Liver (tissue), 3 donors: ENCODE data around the gene THSD4.

Experiments
- CTCF ChIP-seq: fragments of 150-350 bp; IDR thresholded peaks from 2 replicates; pipeline ENCODE4 v1.5.1; 2017; ENCODE audit warnings: improper control_type of control experiment, low read depth, low read length; ENCODE audit not compliant: missing input control
- EGR1 ChIP-seq, 2 donors: IDR thresholded peaks; 2 replicates each; pipeline ENCODE4 v1.6.1; 2016 to 2018; ENCODE audit warnings: antibody characterized with exemption in 2 of 2, low read depth in 2 of 2
- FOXA1 ChIP-seq: IDR thresholded peaks from 2 replicates; pipeline ENCODE4 v1.6.1; 2016; ENCODE audit warnings: antibody characterized with exemption
- GABPA ChIP-seq, 2 donors: IDR thresholded peaks in 1 of 2; conservative IDR thresholded peaks in 1 of 2; 2 replicates each; pipeline ENCODE4 v1.6.1; 2016; ENCODE audit warnings: antibody characterized with exemption in 2 of 2, mild to moderate bottlenecking in 1 of 2, moderate library complexity in 1 of 2
- HNF4G ChIP-seq: IDR thresholded peaks from 2 replicates; pipeline ENCODE4 v1.6.1; 2016; ENCODE audit warnings: antibody characterized with exemption
- JUND ChIP-seq, 2 donors: IDR thresholded peaks; 2 replicates each; pipeline ENCODE4 v1.6.1; 2016; ENCODE audit warnings: antibody characterized with exemption in 2 of 2
- MAX ChIP-seq: IDR thresholded peaks from 2 replicates; pipeline ENCODE4 v1.6.1; 2016; ENCODE audit warnings: antibody characterized with exemption
- RAD21 ChIP-seq, 2 donors: IDR thresholded peaks; 2 replicates each; pipeline ENCODE4 v1.6.1; 2016; ENCODE audit warnings: antibody characterized with exemption in 2 of 2, mild to moderate bottlenecking in 2 of 2
- REST ChIP-seq: IDR thresholded peaks from 2 replicates; pipeline ENCODE4 v1.6.1; 2016; ENCODE audit warnings: antibody characterized with exemption, mild to moderate bottlenecking
- RXRA ChIP-seq, 2 donors: IDR thresholded peaks; 2 replicates each; pipeline ENCODE4 v1.6.1; 2017 to 2018; ENCODE audit warnings: antibody characterized with exemption in 2 of 2, mild to moderate bottlenecking in 1 of 2
- TAF1 ChIP-seq: conservative IDR thresholded peaks from 2 replicates; pipeline ENCODE4 v1.6.1; 2016; ENCODE audit warnings: antibody characterized with exemption, mild to moderate bottlenecking
- ZBTB33 ChIP-seq: IDR thresholded peaks from 2 replicates; pipeline ENCODE4 v1.6.1; 2016; ENCODE audit warnings: antibody characterized with exemption
- donor health status: healthy.
- donor health status: healthy.

- TF ChIP-seq CTCF (no peak), MAX (no peak), TAF1 (no peak), RXRA (IDR thresholded peaks at IDR 0.05) (no peak), REST (no peak), EGR1 (IDR thresholded peaks at IDR 0.05; ENCODE audit: low read depth in 2 of 2) (no peak), RAD21 (IDR thresholded peaks at IDR 0.05) (no peak), ZBTB33 (no peak), JUND (IDR thresholded peaks at IDR 0.05) (no peak), FOXA1 (no peak), GABPA (IDR thresholded peaks at IDR 0.05 in 1 of 2, conservative IDR thresholded peaks at IDR 0.05 in 1 of 2) (no peak), HNF4G (no peak)
Observed at GRCh38 chr15:71471347-71471746, 356.1 kb downstream of the THSD4 start.
